ENCODE results near the gene SPIN4. TPM values are rescaled to one million over a fixed set of nuclear protein-coding genes. Genes with fewer than 3 reads are reported as not detected.
"Not testable (repeated sequence)": the region's sequence is repeated elsewhere in the genome, so short reads cannot be mapped to it uniquely, and the experiment has no call there.

SPIN4 gene
- total RNA-seq: 1.8 and 2.7 TPM in 2 replicates

DNA sequence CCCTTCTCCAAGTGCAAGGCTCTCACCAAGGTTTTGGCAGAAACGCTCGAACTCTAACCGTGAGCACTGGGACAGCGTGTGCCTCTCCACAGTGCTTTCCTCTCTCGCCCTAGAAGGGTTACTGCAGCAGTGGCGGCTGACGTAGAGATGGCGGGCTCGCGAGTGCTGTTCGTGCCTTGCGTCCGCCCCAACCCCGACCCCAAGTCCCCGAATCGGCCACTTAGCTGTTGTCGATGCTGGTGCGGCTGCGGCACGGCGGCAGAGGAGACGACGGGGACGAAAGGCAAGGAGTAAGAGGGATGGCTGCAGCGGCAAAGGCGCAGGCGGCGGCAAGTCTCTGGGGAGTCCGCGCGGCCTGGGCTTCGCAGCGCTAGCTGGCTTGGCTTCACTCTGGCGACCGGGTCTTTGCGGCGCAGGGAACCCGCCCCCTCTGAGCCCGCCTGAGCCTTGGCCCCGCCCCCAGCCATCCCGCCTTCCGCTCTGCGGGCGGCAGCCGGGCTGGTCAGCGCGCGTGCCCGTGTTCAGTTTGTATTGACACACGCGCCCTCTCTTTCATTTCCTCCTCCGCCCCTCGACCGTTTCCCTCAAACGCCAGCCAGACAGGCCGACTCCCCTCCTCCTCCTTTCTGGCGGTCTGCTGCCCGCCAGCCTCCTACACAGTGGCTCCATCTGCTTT is at the start of gene SPIN4:
TSS of gene SPIN4 (minus strand) at position 392 of the 676 bp plus-strand sequence. CDS start 513 bp downstream, outside the sequence.
- TF ChIP-seq, protein P1, sequence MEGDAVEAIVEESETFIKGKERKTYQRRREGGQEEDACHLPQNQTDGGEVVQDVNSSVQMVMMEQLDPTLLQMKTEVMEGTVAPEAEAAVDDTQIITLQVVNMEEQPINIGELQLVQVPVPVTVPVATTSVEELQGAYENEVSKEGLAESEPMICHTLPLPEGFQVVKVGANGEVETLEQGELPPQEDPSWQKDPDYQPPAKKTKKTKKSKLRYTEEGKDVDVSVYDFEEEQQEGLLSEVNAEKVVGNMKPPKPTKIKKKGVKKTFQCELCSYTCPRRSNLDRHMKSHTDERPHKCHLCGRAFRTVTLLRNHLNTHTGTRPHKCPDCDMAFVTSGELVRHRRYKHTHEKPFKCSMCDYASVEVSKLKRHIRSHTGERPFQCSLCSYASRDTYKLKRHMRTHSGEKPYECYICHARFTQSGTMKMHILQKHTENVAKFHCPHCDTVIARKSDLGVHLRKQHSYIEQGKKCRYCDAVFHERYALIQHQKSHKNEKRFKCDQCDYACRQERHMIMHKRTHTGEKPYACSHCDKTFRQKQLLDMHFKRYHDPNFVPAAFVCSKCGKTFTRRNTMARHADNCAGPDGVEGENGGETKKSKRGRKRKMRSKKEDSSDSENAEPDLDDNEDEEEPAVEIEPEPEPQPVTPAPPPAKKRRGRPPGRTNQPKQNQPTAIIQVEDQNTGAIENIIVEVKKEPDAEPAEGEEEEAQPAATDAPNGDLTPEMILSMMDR (IDR thresholded peaks at IDR 0.05; ENCODE audit: insufficient read depth, low read length, poor library complexity, severe bottlenecking): no peak
- peak within 1 kb of the TSS; percentile 59 for H3K4me3 ChIP-seq (ENCODE audit: low read depth, low read length)
- H3K36me3 ChIP-seq (ENCODE audit: control insufficient read depth, insufficient read depth, low read length): no peaks in the 10 kb centered on the region
- no peaks in the 10 kb centered on the region for H3K27me3 ChIP-seq (ENCODE audit: control insufficient read depth, insufficient read depth, low read length)
- peak; percentile 42 for DNase-seq (ENCODE audit: low read depth)

DNA sequence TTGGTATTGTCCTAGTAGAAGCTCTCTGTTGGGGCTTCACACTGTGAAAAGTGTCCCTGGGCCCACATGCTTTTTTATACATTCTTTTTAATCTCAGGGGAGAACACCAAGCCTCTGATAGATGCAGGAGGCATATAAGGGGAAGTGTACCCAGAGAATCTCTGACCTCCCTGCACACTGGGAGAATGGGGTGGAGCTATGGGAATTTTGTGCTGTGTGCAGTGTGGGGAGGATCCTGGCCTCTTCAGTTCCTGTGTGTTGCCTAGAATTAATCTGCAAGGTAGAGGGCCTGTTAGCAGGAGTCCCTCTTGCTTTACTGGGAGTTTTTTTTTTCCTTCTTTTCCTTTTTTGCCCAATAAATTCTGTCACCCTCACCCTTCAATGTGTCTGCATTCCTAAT is 49.2 kb upstream of the SPIN4 start:
- DNase-seq (ENCODE audit: low read depth): no peak
- TF ChIP-seq, protein P1 (IDR thresholded peaks at IDR 0.05; ENCODE audit: insufficient read depth, low read length, poor library complexity, severe bottlenecking): no peak
- H3K27me3 ChIP-seq (ENCODE audit: control insufficient read depth, insufficient read depth, low read length): no peaks in the 10 kb centered on the region
- H3K4me3 ChIP-seq (ENCODE audit: low read depth, low read length): no peak overlapping the region
- no peaks in the 10 kb centered on the region for H3K36me3 ChIP-seq (ENCODE audit: control insufficient read depth, insufficient read depth, low read length)

DNA sequence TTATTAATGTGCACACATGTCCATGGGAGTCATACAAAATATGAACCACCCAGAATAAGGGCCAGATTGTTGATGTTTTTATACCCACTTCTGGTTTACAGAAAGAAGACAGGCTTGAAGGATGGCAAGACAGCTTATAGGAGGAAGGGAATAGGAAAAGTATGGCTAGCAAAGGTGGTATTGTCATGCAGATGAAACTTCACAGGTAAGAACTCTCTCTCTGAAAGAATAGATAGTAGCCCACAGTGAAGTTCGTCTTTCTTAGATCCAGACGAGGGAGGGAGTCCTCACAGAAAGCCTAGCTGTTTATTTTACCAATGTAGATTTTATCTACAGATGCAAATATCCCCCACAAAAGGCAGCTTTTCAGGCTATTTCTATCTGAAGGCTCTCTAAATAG is 43.7 kb upstream of the SPIN4 start:
- no peaks in the 10 kb centered on the region for H3K36me3 ChIP-seq (ENCODE audit: control insufficient read depth, insufficient read depth, low read length)
- no peak for DNase-seq (ENCODE audit: low read depth)
- H3K4me3 ChIP-seq (ENCODE audit: low read depth, low read length): no peak overlapping the region
- no peaks in the 10 kb centered on the region for H3K27me3 ChIP-seq (ENCODE audit: control insufficient read depth, insufficient read depth, low read length)
- TF ChIP-seq, protein P1 (IDR thresholded peaks at IDR 0.05; ENCODE audit: insufficient read depth, low read length, poor library complexity, severe bottlenecking): no peak

DNA sequence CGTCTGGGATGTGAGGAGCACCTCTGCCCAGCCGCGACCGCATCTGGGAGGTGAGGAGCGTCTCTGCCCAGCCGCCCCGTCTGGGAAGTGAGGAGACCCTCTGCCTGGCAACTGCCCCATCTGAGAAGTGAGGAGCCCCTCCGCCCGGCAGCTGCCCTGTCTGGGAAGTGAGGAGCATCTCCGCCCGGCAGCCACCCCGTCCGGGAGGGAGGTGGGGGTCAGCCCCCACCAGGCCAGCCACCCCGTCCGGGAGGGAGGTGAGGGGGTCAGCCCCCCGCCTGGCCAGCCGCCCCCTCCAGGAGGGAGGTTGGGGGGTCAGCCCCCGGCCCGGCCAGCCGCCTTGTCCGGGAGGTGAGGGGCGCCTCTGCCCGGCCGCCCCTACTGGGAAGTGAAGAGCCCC is 42.0 kb upstream of the SPIN4 start:
- H3K36me3 ChIP-seq (ENCODE audit: control insufficient read depth, insufficient read depth, low read length); H3K27me3 ChIP-seq (ENCODE audit: control insufficient read depth, insufficient read depth, low read length); H3K4me3 ChIP-seq (ENCODE audit: low read depth, low read length); DNase-seq (ENCODE audit: low read depth): not testable (repeated sequence)

DNA sequence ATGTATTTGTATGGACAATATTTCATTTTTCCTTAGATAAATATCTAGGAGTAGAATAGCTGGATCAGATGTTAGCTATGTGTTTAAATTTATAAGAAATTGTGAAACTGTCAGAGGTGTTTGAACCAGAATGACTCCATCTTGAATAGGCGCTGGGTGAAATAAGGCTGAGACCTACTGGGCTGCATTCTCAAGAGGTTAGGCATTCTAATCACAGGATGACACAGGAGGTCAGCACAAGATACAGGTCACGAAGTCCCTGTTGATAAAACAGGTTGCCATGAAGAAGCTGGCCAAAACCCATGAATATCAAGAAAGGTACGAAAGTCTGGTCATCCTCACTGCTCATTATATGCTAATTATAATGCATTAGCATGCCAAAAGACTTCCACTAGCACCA is 36.3 kb upstream of the SPIN4 start:
- no peaks in the 10 kb centered on the region for H3K36me3 ChIP-seq (ENCODE audit: control insufficient read depth, insufficient read depth, low read length)
- H3K27me3 ChIP-seq (ENCODE audit: control insufficient read depth, insufficient read depth, low read length): no peaks in the 10 kb centered on the region
- TF ChIP-seq, protein P1 (IDR thresholded peaks at IDR 0.05; ENCODE audit: insufficient read depth, low read length, poor library complexity, severe bottlenecking): no peak
- DNase-seq (ENCODE audit: low read depth): no peak
- H3K4me3 ChIP-seq (ENCODE audit: low read depth, low read length): no peak overlapping the region

DNA sequence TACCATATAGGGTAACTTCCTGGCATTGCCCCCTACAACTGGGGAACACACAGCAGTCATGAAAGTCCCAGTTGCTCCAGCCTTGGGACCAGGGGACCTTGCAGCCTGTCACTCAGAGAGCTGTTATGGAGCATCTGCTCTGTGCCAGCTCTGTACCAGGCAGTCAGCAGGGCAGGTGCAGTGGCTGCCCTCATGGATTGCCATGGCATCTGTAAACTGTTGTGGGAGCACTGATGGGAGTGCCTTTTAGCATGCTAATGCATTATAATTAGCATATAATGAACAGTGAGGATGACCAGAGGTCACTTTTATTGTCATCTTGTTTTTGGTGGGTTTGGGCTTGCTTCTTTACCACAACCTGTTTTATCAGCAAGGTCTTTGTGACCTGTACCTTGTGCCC is 33.1 kb upstream of the SPIN4 start:
- H3K27me3 ChIP-seq (ENCODE audit: control insufficient read depth, insufficient read depth, low read length); H3K4me3 ChIP-seq (ENCODE audit: low read depth, low read length); H3K36me3 ChIP-seq (ENCODE audit: control insufficient read depth, insufficient read depth, low read length); DNase-seq (ENCODE audit: low read depth): not testable (repeated sequence)

DNA sequence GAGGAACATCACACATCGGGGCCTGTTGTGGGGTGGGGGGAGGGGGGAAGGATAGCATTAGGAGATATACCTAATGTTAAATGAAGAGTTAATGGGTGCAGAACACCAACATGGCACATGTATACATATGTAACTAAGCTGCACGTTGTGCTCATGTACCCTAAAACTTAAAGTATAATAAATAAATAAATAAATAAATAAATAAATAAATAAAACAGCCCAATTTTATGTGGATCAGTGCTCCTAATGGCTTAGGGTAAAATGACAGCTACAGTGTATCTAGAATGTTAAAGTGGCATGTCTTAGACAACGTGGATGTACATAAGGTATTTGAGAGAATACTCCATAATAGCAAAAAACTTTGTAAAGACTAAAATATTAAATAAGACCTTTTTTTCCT is 21.9 kb upstream of the SPIN4 start:
- H3K27me3 ChIP-seq (ENCODE audit: control insufficient read depth, insufficient read depth, low read length); H3K36me3 ChIP-seq (ENCODE audit: control insufficient read depth, insufficient read depth, low read length); DNase-seq (ENCODE audit: low read depth); H3K4me3 ChIP-seq (ENCODE audit: low read depth, low read length): not testable (repeated sequence)

DNA sequence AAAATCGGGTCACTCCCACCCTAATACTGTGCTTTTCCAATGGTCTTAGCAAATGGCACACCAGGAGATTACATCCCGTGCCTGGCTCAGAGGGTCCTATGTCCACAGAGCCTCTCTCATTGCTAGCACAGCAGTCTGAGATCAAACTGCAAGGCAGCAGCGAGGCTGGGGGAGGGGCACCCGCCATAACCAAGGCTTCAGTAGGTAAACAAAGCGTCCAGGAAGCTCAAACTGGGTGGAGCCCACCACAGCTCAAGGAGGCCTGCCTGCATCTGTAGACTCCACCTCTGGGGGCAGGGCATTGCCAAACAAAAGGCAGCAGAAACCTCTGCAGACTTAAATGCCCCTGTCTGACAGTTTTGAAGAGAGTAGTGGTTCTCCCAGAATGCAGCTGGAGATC is 16.6 kb upstream of the SPIN4 start:
- H3K36me3 ChIP-seq (ENCODE audit: control insufficient read depth, insufficient read depth, low read length); DNase-seq (ENCODE audit: low read depth); H3K4me3 ChIP-seq (ENCODE audit: low read depth, low read length); H3K27me3 ChIP-seq (ENCODE audit: control insufficient read depth, insufficient read depth, low read length): not testable (repeated sequence)
